VCaP (cell line): ENCODE measurements around the gene SLC44A3.
A peak's percentile ranks its signal among the peaks of the same experiment; 100 is the strongest.

Experiments used
- H3K27ac ChIP-seq: fragments of 450-650 bp; 2 replicates; pipeline ENCODE4 v1.5.1; 2017
- TF ChIP-seq, protein P1 (sequence below): fragments of 450-650 bp; conservative IDR thresholded peaks from 2 replicates; pipeline ENCODE4 v1.5.1; 2017; ENCODE audit warnings: mild to moderate bottlenecking, moderate library complexity

Gene SLC44A3

DNA sequence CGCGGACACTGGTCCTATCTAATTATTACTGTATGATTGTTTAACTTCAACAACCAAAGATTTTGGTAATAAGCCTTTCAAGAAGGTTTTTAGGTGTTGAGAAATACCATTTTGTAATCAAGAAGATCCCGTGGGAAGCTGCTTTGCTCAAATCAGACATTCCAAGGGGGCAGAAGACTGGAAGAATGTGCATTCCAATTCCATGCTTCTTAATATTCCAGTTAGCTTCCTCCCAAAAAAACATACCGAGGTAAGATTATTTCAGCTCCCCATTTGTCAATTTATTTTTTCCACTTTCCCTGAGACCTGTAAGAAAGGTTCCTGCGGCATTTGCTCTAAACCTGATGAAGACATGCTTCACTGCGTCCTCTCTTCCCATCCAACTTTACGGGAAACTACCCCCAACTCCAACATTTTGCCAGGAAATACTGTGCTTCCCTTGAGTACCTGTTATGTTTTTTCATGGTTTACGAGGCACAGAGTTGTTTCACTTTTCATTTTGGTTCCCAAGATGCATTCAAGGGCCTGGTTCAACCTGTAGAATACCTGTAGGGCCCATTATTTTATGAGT, 102.7 kb downstream of the SLC44A3 start:
- peak overlapping the region; percentile 83 for H3K27ac ChIP-seq
- TF ChIP-seq, protein P1, sequence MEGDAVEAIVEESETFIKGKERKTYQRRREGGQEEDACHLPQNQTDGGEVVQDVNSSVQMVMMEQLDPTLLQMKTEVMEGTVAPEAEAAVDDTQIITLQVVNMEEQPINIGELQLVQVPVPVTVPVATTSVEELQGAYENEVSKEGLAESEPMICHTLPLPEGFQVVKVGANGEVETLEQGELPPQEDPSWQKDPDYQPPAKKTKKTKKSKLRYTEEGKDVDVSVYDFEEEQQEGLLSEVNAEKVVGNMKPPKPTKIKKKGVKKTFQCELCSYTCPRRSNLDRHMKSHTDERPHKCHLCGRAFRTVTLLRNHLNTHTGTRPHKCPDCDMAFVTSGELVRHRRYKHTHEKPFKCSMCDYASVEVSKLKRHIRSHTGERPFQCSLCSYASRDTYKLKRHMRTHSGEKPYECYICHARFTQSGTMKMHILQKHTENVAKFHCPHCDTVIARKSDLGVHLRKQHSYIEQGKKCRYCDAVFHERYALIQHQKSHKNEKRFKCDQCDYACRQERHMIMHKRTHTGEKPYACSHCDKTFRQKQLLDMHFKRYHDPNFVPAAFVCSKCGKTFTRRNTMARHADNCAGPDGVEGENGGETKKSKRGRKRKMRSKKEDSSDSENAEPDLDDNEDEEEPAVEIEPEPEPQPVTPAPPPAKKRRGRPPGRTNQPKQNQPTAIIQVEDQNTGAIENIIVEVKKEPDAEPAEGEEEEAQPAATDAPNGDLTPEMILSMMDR = no peak

DNA sequence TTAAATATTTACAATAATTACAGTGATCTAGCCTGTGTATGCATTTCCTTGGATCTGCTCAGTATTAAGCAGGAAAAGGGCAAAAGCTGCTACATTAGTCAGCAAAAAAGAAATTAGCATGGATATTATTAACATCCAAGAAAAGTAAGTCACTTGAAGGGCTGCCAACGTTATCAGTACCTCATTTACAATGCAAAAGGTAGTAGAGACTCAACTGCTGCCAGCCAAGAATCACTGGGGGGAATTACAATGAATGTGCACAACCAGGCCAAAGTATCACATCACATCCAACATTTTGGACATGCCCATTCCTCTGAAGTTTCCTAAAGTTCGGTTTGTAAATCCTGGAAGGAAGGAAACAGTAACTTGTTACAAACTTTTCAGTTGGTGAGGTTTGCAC, 104.8 kb downstream of the SLC44A3 start:
- TF ChIP-seq, protein P1 = no peak
- H3K27ac ChIP-seq = peak overlapping the region; percentile 83

DNA sequence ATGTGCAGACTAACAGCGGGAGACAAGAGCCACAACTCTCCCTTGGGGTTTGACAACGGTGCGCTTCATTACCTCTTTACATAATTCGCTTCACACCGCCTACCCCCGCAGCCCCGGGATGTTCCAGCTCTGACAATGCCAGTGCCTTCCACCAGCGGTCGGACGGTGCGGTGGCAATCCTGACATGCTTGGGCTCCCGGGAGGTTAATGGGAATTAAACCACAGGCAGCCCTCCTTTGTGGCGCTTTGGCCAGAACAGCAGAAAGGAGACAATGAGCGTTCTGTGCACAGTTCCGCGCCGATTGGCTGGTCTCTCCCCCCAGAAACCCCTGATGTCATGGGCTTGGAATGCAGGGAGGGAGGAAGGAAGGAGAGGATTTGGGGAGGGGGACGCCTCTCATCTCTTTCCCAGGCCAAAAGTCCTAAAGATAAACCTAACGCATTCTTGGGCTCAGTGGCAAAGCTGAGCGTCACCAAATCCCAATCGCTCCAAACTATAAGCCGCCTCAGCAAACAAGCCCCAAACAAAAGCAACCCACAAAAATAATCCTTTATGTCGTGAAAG, 105.5 kb downstream of the SLC44A3 start:
- H3K27ac ChIP-seq = peak overlapping the region; percentile 83
- TF ChIP-seq, protein P1 = no peak

DNA sequence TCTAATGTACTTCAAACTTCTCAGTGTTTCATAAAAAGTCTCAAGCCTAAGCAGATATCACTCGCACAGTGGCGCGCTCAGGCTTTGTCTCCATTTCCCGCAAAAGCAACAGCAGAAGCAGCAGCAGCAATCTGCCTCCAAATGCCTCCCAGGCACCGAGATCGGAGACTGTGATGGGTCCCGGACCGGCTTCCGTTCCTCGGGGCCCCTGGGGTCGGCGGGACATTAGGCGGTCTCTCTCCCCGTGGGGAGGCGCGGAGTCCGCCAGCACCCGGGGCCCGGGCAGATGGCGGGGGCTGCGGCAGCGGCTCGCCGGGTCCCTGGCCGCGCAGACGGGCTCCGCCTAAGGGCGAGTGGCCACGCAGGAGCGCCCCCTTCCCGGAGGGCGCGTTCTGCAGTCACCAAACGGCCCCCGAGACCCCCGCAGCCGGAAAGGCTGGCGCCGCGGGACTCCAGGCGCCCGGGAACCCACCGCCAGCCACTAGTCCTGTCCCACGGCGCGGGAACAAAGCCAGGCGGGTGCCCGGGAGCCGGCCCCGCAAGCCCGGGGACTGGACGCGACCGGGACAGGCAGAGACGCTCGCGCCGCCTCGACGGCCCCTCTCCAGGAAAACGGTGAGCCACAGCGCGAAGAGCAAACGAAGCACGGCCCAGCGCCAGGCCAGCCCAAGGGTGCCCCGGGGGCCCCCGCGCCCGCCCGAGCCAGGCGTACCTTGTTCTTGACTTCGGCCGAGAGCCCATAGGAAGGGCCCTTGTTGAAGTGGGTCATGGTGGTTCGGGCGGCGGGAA, 106.2 kb downstream of the SLC44A3 start:
- TF ChIP-seq, protein P1 = peak; percentile 68
- H3K27ac ChIP-seq = peak overlapping the region; percentile 83

DNA sequence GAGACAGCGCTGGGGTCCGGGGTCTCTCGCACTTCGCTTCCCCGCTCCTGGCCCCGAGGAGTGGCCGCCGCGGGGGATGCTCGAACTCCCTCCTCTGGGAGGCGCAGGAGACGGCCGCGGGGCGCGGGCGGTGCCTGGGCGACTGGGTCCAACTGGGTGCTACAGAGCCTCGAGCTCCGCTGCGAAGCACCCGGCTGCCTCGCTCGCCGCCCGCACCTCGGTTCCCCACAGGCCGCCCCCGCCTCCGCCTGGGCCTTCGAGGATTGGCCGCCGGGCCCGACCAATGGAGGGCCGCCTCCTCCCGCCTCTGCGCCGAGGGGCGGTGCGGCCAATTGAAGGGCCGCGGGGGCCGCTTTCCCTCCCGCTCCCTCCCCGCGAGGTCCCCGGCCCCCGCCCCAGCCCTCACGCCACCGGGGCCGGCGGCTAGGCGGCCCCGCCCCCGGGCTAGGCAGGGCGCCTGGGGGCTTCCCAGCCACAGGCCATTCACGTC, 106.8 kb downstream of the SLC44A3 start, which contains the start of gene CNN3:
TSS of gene CNN3 (minus strand) at position 196 of the 490 bp plus-strand sequence. CDS start 216 bp downstream, outside the sequence.
- TF ChIP-seq, protein P1 = no peak
- peak within 1 kb of the TSS; percentile 83 for H3K27ac ChIP-seq

DNA sequence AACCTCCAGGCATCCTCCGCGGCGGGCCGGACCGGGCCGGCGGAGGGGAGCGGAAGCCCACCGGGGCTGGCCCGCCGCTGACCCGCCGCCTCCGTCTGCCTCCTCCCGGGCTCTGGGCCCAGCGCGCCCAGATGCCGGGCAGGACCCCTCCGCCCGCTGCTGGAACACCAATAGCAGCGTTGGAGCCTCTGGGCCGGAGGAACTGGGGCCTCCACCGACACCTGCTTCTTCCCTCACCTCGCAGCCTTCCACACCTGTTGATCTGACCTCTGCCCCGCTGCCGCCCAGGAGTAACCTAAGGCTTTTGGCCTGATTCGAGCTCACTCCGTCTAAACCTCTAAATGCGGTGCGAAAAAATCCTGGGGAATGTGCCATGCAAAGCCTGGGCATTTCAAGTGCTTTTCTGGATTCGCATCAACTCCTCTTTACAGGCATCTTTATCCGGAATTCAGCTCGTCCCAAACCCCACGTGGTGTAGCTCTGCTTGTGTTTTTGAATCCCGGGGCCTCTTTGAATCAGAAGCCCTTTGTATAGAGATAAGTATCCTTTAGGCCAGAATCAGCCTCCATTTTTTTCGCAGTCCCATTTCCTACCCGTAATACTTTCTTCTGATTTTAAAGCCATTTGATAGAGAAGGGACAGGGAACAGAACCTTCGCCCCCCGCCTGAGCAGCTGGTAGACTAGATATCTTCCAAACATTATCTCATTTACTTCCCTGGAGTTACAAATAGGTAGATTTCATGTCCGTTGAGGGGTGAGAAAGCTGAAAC, 107.4 kb downstream of the SLC44A3 start:
- no peak overlapping the region for H3K27ac ChIP-seq
- TF ChIP-seq, protein P1 = no peak
